SK-N-SH (cell line): ENCODE results near the gene CHRNB2. TPM values are rescaled to one million over a fixed set of nuclear protein-coding genes. Genes with fewer than 3 reads are reported as not detected.

Source experiments
- CTCF ChIA-PET: fragments of 300-600, 350-600 bp; formaldehyde crosslinking; extraction: SDS; loops from one replicate; lab custom pipeline; 2021; lab: Yijun Ruan, JAX
- POLR2A ChIA-PET: fragments of 350-600 bp; sonication (Branson Sonifier 250); formaldehyde crosslinking; extraction: SDS; loops from one replicate; lab custom pipeline; 2020; ENCODE audit warnings: antibody characterized with exemption, inconsistent platforms; lab: Yijun Ruan, JAX
- DNase-seq: peaks from one replicate; pipeline ENCODE4 v3.0.0; 2012
- H2AFZ ChIP-seq: fragments of 200-600 bp; sonication (generic); 2 replicates; pipeline ENCODE4 v1.8.1; 2016; ENCODE audit warnings: antibody characterized with exemption, mild to moderate bottlenecking, low read depth
- H3F3A ChIP-seq: fragments of 200-600 bp; sonication (generic); replicated peaks from 2 replicates; pipeline ENCODE3; 2016; ENCODE audit warnings: antibody characterized with exemption, mild to moderate bottlenecking; ENCODE audit not compliant: insufficient read depth
- H3K27ac ChIP-seq, 2 experiments: fragments of 200-500 bp in 1 of 2; fragments of 200-600 bp in 1 of 2; sonication (Bioruptor generic) in 1 of 2; sonication (generic), shearing (Covaris generic) in 1 of 2; 2 replicates each; pipeline versions ENCODE4 v1.5.1 to v1.6.1; 2014 to 2016; ENCODE audit warnings: low read depth in 2 of 2, inconsistent platforms in 1 of 2, low read length in 1 of 2, mild to moderate bottlenecking in 1 of 2, mixed read lengths in 1 of 2
- H3K27me3 ChIP-seq: fragments of 200-600 bp; sonication (generic), shearing (Covaris generic); 2 replicates; pipeline ENCODE4 v1.6.1; 2016; ENCODE audit warnings: mixed run types; ENCODE audit not compliant: insufficient read depth
- H3K36me3 ChIP-seq, 2 experiments: fragments of 200-500 bp in 1 of 2; fragments of 200-600 bp in 1 of 2; sonication (Bioruptor generic) in 1 of 2; sonication (generic) in 1 of 2; replicated peaks in 1 of 2; 2 replicates each; pipeline versions ENCODE3 to v1.5.1; 2014 to 2016; ENCODE audit warnings: low read length in 1 of 2, mild to moderate bottlenecking in 1 of 2; ENCODE audit not compliant: insufficient read depth in 2 of 2, control insufficient read depth in 1 of 2
- H3K4me1 ChIP-seq, 2 experiments: fragments of 200-500 bp in 1 of 2; fragments of 200-600 bp in 1 of 2; sonication (Bioruptor generic) in 1 of 2; sonication (generic), shearing (Covaris generic) in 1 of 2; 2 replicates each; pipeline versions ENCODE4 v1.5.1 to v1.6.1; 2014 to 2016; ENCODE audit warnings: low read depth in 1 of 2, low read length in 1 of 2, mixed run types in 1 of 2; ENCODE audit not compliant: insufficient read depth in 2 of 2, control insufficient read depth in 1 of 2
- H3K4me2 ChIP-seq: fragments of 200-600 bp; sonication (generic), shearing (Covaris generic); 2 replicates; pipeline ENCODE4 v1.6.1; 2017; ENCODE audit warnings: mixed run types
- H3K4me3 ChIP-seq, 2 experiments: fragments of 200-500 bp in 1 of 2; fragments of 200-600 bp in 1 of 2; sonication (Bioruptor generic) in 1 of 2; sonication (generic), shearing (Covaris generic) in 1 of 2; 2 replicates each; pipeline versions ENCODE4 v1.5.1 to v1.8.1; 2014 to 2016; ENCODE audit warnings: low read depth in 2 of 2, inconsistent platforms in 1 of 2, low read length in 1 of 2, mild to moderate bottlenecking in 1 of 2, mixed read lengths in 1 of 2, moderate library complexity in 1 of 2
- H3K79me2 ChIP-seq: fragments of 200-600 bp; sonication (generic); 2 replicates; pipeline ENCODE4 v1.8.1; 2017; ENCODE audit warnings: mild to moderate bottlenecking; ENCODE audit not compliant: insufficient read depth
- H3K9ac ChIP-seq: fragments of 200-600 bp; sonication (generic); 2 replicates; pipeline ENCODE4 v1.6.1; 2017; ENCODE audit warnings: mixed run types
- H3K9me2 ChIP-seq: fragments of 200-600 bp; sonication (generic); 2 replicates; pipeline ENCODE4 v1.6.1; 2017; ENCODE audit warnings: mixed run types
- H3K9me3 ChIP-seq: fragments of 200-600 bp; sonication (generic); 2 replicates; pipeline ENCODE4 v1.6.1; 2017; ENCODE audit warnings: mixed run types, mild to moderate bottlenecking, moderate library complexity
- H4K20me1 ChIP-seq: fragments of 200-600 bp; sonication (generic); 2 replicates; pipeline ENCODE4 v1.6.1; 2017; ENCODE audit warnings: mild to moderate bottlenecking, mixed run types; ENCODE audit not compliant: insufficient read depth
- EP300 ChIP-seq, 2 experiments: IDR thresholded peaks; 2 replicates each; pipeline versions ENCODE4 v1.4.0 to v1.6.1; 2012; ENCODE audit warnings: borderline replicate concordance in 1 of 2, low read depth in 1 of 2, low read length in 1 of 2
- EZH2phosphoT487 ChIP-seq: fragments of 200-600 bp; sonication (generic); IDR thresholded peaks from 2 replicates; pipeline ENCODE4 v1.6.1; 2017; ENCODE audit warnings: low read depth, mixed run types, mild to moderate bottlenecking, antibody characterized with exemption, moderate library complexity, borderline replicate concordance
- FOSL2 ChIP-seq: IDR thresholded peaks from 2 replicates; pipeline ENCODE4 v1.4.0; 2012; ENCODE audit warnings: low read depth, mild to moderate bottlenecking, moderate library complexity, borderline replicate concordance
- FOXM1 ChIP-seq: IDR thresholded peaks from 2 replicates; pipeline ENCODE4 v1.4.0; 2012; ENCODE audit warnings: low read depth, mild to moderate bottlenecking
- GABPA ChIP-seq: IDR thresholded peaks from 2 replicates; pipeline ENCODE4 v1.4.0; 2012; ENCODE audit warnings: low read depth, mild to moderate bottlenecking
- GATA2 ChIP-seq: sonication (generic); formaldehyde crosslinking; IDR thresholded peaks from 2 replicates; pipeline ENCODE4 v1.5.0; 2020; ENCODE audit warnings: mild to moderate bottlenecking, missing genetic modification reagents
- IRF3 ChIP-seq: fragments of 150-350 bp; IDR thresholded peaks from 2 replicates; pipeline ENCODE4 v1.6.1; 2016; ENCODE audit warnings: mild to moderate bottlenecking, low read depth, low read length
- MEF2A ChIP-seq: IDR thresholded peaks from 2 replicates; pipeline ENCODE4 v1.4.0; 2012; ENCODE audit warnings: low read depth, borderline replicate concordance
- RAD21 ChIP-seq: IDR thresholded peaks from 2 replicates; pipeline ENCODE4 v1.6.1; 2012; ENCODE audit warnings: mild to moderate bottlenecking, low read length
- RCOR1 ChIP-seq: fragments of 150-350 bp; IDR thresholded peaks from 2 replicates; pipeline ENCODE4 v1.6.1; 2017; ENCODE audit warnings: antibody characterized with exemption, low read length
- SIN3A ChIP-seq: IDR thresholded peaks from 2 replicates; pipeline ENCODE4 v1.6.1; 2012; ENCODE audit warnings: low read depth, mild to moderate bottlenecking, low read length, moderate library complexity, borderline replicate concordance
- SMC3 ChIP-seq: IDR thresholded peaks from 2 replicates; pipeline ENCODE4 v1.6.1; 2012; ENCODE audit warnings: low read depth, low read length, improper control_type of control experiment
- TCF12 ChIP-seq: IDR thresholded peaks from 2 replicates; pipeline ENCODE4 v1.4.0; 2012
- WGBS: methylation state at CpG from one replicate; pipeline ENCODE4 v1.1.6; 2017; ENCODE audit warnings: low lambda C conversion rate; 5-methylcytosine and 5-hydroxymethylcytosine counted together
- polyA plus RNA-seq, 3 experiments: library from polyadenylated mRNA; depleted of rRNA; stranded (reverse); fragments of >200 nt; gene quantifications; 2 replicates each; pipeline ENCODE4 v1.2.3, GENCODE V29; 2012
- TF ChIP-seq, protein P1 (sequence below): IDR thresholded peaks from 2 replicates; pipeline ENCODE4 v1.6.1; 2012; ENCODE audit warnings: mild to moderate bottlenecking, low read depth, low read length, moderate library complexity
- TF ChIP-seq, protein P2 (sequence below): fragments of 150-350 bp; IDR thresholded peaks from 2 replicates; pipeline ENCODE4 v1.6.1; 2017; ENCODE audit warnings: antibody characterized with exemption, low read length, low read depth, borderline replicate concordance

The CHRNB2 gene
- polyA plus RNA-seq, 1 of the 3 experiments (the other 2 are of a cell fraction), result 0.64 TPM

DNA sequence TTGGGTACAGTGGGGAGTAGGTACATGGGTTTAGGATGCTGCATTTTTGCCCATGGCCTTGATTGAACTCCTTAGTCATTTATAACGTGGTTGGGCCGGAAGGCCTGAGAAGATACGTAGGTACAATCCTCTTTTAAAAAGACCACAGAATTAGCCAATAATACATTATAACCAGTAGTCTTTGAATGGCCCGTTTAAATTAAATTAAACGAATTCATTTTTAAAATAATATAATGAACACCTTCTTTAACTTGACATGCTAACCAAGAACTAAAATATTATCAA is 60.5 kb downstream of the CHRNB2 start:
- Histone ChIP-seq H3K4me2 (peak overlapping the region; percentile 81), H3K4me1 (peaks cover 7 to 14% of the 10 kb centered on the region in 2 experiments; a peak in 3 of 4 replicates)
- DNase-seq, result no peak
- no peak for TF ChIP-seq FOSL2
- no peak for TF ChIP-seq EZH2phosphoT487
- TF ChIP-seq, protein P1, sequence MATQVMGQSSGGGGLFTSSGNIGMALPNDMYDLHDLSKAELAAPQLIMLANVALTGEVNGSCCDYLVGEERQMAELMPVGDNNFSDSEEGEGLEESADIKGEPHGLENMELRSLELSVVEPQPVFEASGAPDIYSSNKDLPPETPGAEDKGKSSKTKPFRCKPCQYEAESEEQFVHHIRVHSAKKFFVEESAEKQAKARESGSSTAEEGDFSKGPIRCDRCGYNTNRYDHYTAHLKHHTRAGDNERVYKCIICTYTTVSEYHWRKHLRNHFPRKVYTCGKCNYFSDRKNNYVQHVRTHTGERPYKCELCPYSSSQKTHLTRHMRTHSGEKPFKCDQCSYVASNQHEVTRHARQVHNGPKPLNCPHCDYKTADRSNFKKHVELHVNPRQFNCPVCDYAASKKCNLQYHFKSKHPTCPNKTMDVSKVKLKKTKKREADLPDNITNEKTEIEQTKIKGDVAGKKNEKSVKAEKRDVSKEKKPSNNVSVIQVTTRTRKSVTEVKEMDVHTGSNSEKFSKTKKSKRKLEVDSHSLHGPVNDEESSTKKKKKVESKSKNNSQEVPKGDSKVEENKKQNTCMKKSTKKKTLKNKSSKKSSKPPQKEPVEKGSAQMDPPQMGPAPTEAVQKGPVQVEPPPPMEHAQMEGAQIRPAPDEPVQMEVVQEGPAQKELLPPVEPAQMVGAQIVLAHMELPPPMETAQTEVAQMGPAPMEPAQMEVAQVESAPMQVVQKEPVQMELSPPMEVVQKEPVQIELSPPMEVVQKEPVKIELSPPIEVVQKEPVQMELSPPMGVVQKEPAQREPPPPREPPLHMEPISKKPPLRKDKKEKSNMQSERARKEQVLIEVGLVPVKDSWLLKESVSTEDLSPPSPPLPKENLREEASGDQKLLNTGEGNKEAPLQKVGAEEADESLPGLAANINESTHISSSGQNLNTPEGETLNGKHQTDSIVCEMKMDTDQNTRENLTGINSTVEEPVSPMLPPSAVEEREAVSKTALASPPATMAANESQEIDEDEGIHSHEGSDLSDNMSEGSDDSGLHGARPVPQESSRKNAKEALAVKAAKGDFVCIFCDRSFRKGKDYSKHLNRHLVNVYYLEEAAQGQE, result no peak
- TF ChIP-seq, protein P2, sequence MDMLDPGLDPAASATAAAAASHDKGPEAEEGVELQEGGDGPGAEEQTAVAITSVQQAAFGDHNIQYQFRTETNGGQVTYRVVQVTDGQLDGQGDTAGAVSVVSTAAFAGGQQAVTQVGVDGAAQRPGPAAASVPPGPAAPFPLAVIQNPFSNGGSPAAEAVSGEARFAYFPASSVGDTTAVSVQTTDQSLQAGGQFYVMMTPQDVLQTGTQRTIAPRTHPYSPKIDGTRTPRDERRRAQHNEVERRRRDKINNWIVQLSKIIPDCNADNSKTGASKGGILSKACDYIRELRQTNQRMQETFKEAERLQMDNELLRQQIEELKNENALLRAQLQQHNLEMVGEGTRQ, result no peak
- no peak for TF ChIP-seq RCOR1
- no peak for TF ChIP-seq SIN3A
- TF ChIP-seq SMC3, result no peak
- no peak for TF ChIP-seq FOXM1
- TF ChIP-seq EP300 (IDR thresholded peaks at IDR 0.05; ENCODE audit: borderline replicate concordance in 1 of 2, low read depth in 1 of 2, low read length in 1 of 2), result no peak
- TF ChIP-seq MEF2A, result no peak
- no peak for TF ChIP-seq GATA2 (CRISPR knock-in tag)
- no peak for TF ChIP-seq IRF3
- no peak for TF ChIP-seq TCF12
- TF ChIP-seq RAD21, result no peak
- no peak for TF ChIP-seq GABPA
- TF ChIP-seq, all 33 proteins: peak for 0
- peaks cover 2 to 6% of the 10 kb centered on the region in 2 experiments for H3K36me3 ChIP-seq
- CTCF ChIA-PET, result interaction anchor here (1.2 to 1.8 kb wide), 2 partner anchors 23 to 149 kb away, joined by 3 to 5 read pairs; no protein-coding TSS in a partner anchor
- peaks cover 16% of the 10 kb centered on the region for H4K20me1 ChIP-seq
- POLR2A ChIA-PET, result no interaction called here
- WGBS, result 52% methylated on average over 5 of the region's 5 CpGs
- H3K9ac ChIP-seq, result peak overlapping the region; percentile 90
- no peaks in the 10 kb centered on the region for H3K27me3 ChIP-seq
- peaks cover 8% of the 10 kb centered on the region; the same call in 1 of the 2 replicates for H3K9me3 ChIP-seq
- H3F3A ChIP-seq, result peaks cover 21% of the 10 kb centered on the region
- H3K27ac ChIP-seq, result peak overlapping the region; percentile 75 to 91
- peak overlapping the region; percentile 87 to 90 for H3K4me3 ChIP-seq
- peak overlapping the region; percentile 99 for H2AFZ ChIP-seq
- no peaks in the 10 kb centered on the region for H3K9me2 ChIP-seq
- H3K79me2 ChIP-seq, result peaks cover 54% of the 10 kb centered on the region
